HEK293 (cell line): Measurements from ENCODE around the gene SLC34A3.

Experiments
- CTCF ChIP-seq: fragments of 450-650 bp; formaldehyde crosslinking; IDR thresholded peaks from 2 replicates; pipeline ENCODE4 v1.5.1; 2016; ENCODE audit warnings: missing biosample characterization, missing genetic modification characterization
- KLF9 ChIP-seq: fragments of 450-650 bp; formaldehyde crosslinking; IDR thresholded peaks from 2 replicates; pipeline ENCODE4 v1.5.1; 2016; ENCODE audit warnings: missing biosample characterization, missing genetic modification characterization, low read depth
- TSHZ1 ChIP-seq: fragments of 450-650 bp; formaldehyde crosslinking; IDR thresholded peaks from 2 replicates; pipeline ENCODE4 v1.5.1; 2016; ENCODE audit warnings: missing biosample characterization, missing genetic modification characterization, borderline replicate concordance
- WT1 ChIP-seq: fragments of 450-650 bp; formaldehyde crosslinking; IDR thresholded peaks from 2 replicates; pipeline ENCODE4 v1.5.1; 2016; ENCODE audit warnings: missing biosample characterization, missing genetic modification characterization
- ZBTB49 ChIP-seq: fragments of 450-650 bp; formaldehyde crosslinking; IDR thresholded peaks from 2 replicates; pipeline ENCODE4 v1.5.1; 2016; ENCODE audit warnings: missing biosample characterization, missing genetic modification characterization, low read depth
- ZNF169 ChIP-seq: fragments of 450-650 bp; formaldehyde crosslinking; IDR thresholded peaks from 2 replicates; pipeline ENCODE4 v1.5.1; 2016; ENCODE audit warnings: missing biosample characterization, missing genetic modification characterization
- ZNF324 ChIP-seq: fragments of 450-650 bp; formaldehyde crosslinking; IDR thresholded peaks from 2 replicates; pipeline ENCODE4 v1.5.1; 2016; ENCODE audit warnings: missing biosample characterization, missing genetic modification characterization

GRCh38 chr9:137204731-137205125 lies 26.0 kb upstream of the SLC34A3 start:
- no peak for TF ChIP-seq ZNF324
- no peak for TF ChIP-seq WT1 (tag by site-specific recombination)
- TF ChIP-seq ZBTB49 (tag by site-specific recombination), result no peak
- no peak for TF ChIP-seq ZNF169 (tag by site-specific recombination)
- no peak for TF ChIP-seq KLF9 (tag by site-specific recombination)
- TF ChIP-seq CTCF (tag by site-specific recombination), result no peak
- TF ChIP-seq TSHZ1, result no peak
